ENCODE data around the gene PRDM15. TPM values are rescaled to one million over a fixed set of nuclear protein-coding genes. Genes with fewer than 3 reads are reported as not detected.
A peak's percentile ranks its signal among the peaks of the same experiment; 100 is the strongest.

Gene PRDM15, protein sequence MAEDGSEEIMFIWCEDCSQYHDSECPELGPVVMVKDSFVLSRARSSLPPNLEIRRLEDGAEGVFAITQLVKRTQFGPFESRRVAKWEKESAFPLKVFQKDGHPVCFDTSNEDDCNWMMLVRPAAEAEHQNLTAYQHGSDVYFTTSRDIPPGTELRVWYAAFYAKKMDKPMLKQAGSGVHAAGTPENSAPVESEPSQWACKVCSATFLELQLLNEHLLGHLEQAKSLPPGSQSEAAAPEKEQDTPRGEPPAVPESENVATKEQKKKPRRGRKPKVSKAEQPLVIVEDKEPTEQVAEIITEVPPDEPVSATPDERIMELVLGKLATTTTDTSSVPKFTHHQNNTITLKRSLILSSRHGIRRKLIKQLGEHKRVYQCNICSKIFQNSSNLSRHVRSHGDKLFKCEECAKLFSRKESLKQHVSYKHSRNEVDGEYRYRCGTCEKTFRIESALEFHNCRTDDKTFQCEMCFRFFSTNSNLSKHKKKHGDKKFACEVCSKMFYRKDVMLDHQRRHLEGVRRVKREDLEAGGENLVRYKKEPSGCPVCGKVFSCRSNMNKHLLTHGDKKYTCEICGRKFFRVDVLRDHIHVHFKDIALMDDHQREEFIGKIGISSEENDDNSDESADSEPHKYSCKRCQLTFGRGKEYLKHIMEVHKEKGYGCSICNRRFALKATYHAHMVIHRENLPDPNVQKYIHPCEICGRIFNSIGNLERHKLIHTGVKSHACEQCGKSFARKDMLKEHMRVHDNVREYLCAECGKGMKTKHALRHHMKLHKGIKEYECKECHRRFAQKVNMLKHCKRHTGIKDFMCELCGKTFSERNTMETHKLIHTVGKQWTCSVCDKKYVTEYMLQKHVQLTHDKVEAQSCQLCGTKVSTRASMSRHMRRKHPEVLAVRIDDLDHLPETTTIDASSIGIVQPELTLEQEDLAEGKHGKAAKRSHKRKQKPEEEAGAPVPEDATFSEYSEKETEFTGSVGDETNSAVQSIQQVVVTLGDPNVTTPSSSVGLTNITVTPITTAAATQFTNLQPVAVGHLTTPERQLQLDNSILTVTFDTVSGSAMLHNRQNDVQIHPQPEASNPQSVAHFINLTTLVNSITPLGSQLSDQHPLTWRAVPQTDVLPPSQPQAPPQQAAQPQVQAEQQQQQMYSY
- 1 to 10 TPM in 2 of 3 donors, not detected in 1; 1.3 to 3.5 TPM for polyA plus RNA-seq

DNA sequence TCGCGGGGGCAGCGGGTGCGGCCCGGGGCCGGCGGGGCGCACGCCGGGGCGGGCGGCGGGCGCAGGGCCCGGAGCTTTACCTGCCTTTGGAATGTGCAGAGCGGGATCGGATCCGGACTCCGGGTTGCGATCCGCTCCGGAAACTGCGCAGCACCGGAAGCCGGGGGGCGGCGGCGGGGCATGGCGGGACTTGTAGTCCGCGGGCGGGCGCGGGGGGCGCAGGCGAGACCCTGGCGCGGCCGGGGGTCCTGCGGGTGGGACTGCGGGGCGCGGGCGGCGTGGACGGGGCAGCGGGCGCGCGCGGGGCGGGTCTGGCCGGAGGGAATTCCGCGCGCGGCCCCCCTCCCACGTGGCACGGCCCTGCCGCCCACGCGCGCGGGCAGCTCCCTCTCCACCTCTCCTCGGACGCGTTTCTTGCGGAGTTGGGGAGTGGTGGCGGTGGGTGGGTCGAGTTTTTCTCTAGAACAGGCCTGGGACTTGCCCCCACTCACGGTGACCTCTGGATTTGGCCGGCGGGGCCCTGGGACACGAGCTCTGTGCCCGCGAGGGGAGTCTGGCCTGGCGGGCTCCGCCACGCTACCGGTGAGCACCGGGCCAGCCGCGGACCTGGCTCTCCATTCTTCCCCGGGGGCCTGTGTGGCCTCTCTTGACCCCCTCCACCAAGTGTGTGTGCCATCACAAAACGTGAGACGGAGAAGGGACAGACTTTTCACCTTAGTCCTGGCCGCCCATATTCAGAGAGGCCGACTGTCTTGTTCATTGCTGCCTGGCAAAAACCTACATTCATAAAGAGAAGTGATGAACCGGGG, at the start of gene PRDM15:
Gene PRDM15, minus strand, starts transcription at position 155 of the 809 bp plus-strand sequence. CDS start 18,981 bp downstream, outside the sequence.
- H3K36me3 Mint-ChIP-seq = no peaks in the 10 kb centered on the region
- peak within 1 kb of the TSS; percentile 88 to 91 (median 90) for H3K4me3 Mint-ChIP-seq
- no peaks in the 10 kb centered on the region for H3K9me3 Mint-ChIP-seq
- peaks cover 18 to 40% of the 10 kb centered on the region in 2 donors for H3K4me1 Mint-ChIP-seq
- peak within 1 kb of the TSS; percentile 83 to 95 (median 90) for H3K27ac Mint-ChIP-seq
- peaks cover 0 to 8% (median 5%) of the 10 kb centered on the region in 3 donors for H3K27me3 Mint-ChIP-seq (ENCODE audit: low read depth in 3 of 3)
- peak; percentile 73 to 77 (median 76) for DNase-seq

GRCh38 chr21:41928621-41929220, 49.6 kb upstream of the PRDM15 start:
- H3K4me1 Mint-ChIP-seq = peaks cover 49 to 71% of the 10 kb centered on the region in 2 donors
- H3K36me3 Mint-ChIP-seq = peaks cover 0 to 3% (median 0%) of the 10 kb centered on the region in 3 donors
- peaks cover 0 to 12% (median 8%) of the 10 kb centered on the region in 3 donors for H3K27me3 Mint-ChIP-seq (ENCODE audit: low read depth in 3 of 3)
- peak; percentile 37 to 63 (median 51) for DNase-seq
- peak overlapping the region; percentile 43 to 97 (median 82) for H3K27ac Mint-ChIP-seq
- no peaks in the 10 kb centered on the region for H3K9me3 Mint-ChIP-seq
- peak overlapping the region; percentile 47 to 66 (median 60) for H3K4me3 Mint-ChIP-seq

DNA sequence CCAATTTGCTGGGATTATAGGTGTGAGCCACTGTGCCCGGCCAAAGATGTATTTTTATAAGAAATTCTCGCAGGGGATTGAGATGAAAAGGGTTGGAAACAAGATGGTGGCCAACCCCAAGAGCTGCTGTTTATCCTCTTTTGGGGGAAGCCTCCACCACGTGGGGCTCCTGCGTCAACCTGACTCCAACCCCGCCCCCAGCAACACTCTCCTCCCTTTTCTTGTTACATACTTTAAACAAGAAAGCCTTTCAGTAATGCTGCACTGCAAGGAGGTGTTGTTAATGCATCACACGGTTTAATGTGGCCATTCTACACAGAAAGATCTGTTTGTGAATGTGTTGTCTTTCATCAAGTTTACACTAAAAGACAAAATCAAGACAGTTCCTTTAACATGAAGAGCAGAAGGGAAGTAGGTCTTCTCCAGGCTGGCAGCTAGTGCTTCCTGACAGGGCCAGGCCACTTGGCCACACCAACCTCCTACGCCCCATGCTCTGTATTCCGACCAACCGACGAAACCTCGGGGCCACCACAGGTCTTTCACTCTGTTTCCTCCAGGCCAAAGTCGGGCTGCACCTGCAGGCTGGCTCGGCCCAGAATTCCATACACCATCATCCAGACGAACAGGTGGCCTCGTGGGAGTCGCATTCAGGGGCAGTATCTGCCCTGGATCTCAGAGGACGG, 48.7 kb upstream of the PRDM15 start:
- peaks cover 46 to 69% of the 10 kb centered on the region in 2 donors for H3K4me1 Mint-ChIP-seq
- H3K27ac Mint-ChIP-seq = peak overlapping the region; percentile 30 to 99 (median 92)
- peak overlapping the region; percentile 46 to 66 (median 60) for H3K4me3 Mint-ChIP-seq
- H3K27me3 Mint-ChIP-seq (ENCODE audit: low read depth in 3 of 3) = peaks cover 0 to 6% (median 4%) of the 10 kb centered on the region in 3 donors
- peak; percentile 18 to 30 (median 23) for DNase-seq
- peaks cover 0 to 4% (median 0%) of the 10 kb centered on the region in 3 donors for H3K36me3 Mint-ChIP-seq
- no peaks in the 10 kb centered on the region for H3K9me3 Mint-ChIP-seq

GRCh38 chr21:41926807-41927171, 47.6 kb upstream of the PRDM15 start:
- DNase-seq = peak in 1 of 3 donors; percentile 17
- H3K27me3 Mint-ChIP-seq (ENCODE audit: low read depth in 3 of 3) = peaks cover 0 to 2% (median 0%) of the 10 kb centered on the region in 3 donors
- peak overlapping the region; percentile 91 to 99 (median 94) for H3K4me3 Mint-ChIP-seq
- no peaks in the 10 kb centered on the region for H3K9me3 Mint-ChIP-seq
- peak overlapping the region; percentile 95 to 100 (median 98) for H3K27ac Mint-ChIP-seq
- H3K36me3 Mint-ChIP-seq = peaks cover 0 to 4% (median 0%) of the 10 kb centered on the region in 3 donors
- H3K4me1 Mint-ChIP-seq = peaks cover 44 to 62% of the 10 kb centered on the region in 2 donors

GRCh38 chr21:41926117-41926806, 47.1 kb upstream of the PRDM15 start:
- Mint-ChIP-seq H3K9me3 (no peaks in the 10 kb centered on the region), H3K27ac (peak overlapping the region; percentile 95 to 100 (median 98)), H3K4me1 (peaks cover 44 to 62% of the 10 kb centered on the region in 2 donors), H3K27me3 (ENCODE audit: low read depth in 3 of 3) (peaks cover 0 to 2% (median 0%) of the 10 kb centered on the region in 3 donors), H3K4me3 (peak overlapping the region; percentile 91 to 99 (median 94)), H3K36me3 (peaks cover 0 to 8% (median 0%) of the 10 kb centered on the region in 3 donors)
- peak; percentile 50 to 65 (median 63) for DNase-seq

- H3K27me3 Mint-ChIP-seq (ENCODE audit: low read depth in 3 of 3) = peaks cover 0 to 2% (median 0%) of the 10 kb centered on the region in 3 donors
- H3K36me3 Mint-ChIP-seq = peaks cover 0 to 10% (median 0%) of the 10 kb centered on the region in 3 donors
- no peaks in the 10 kb centered on the region for H3K9me3 Mint-ChIP-seq
- H3K4me3 Mint-ChIP-seq = peak overlapping the region; percentile 91 to 99 (median 94)
- no peak for DNase-seq
- H3K27ac Mint-ChIP-seq = peak overlapping the region; percentile 95 to 100 (median 98)
- peaks cover 44 to 62% of the 10 kb centered on the region in 2 donors for H3K4me1 Mint-ChIP-seq
Observed at GRCh38 chr21:41925767-41926116, 46.6 kb upstream of the PRDM15 start.

GRCh38 chr21:41924368-41924754, 45.2 kb upstream of the PRDM15 start:
- Mint-ChIP-seq H3K27me3 (ENCODE audit: low read depth in 3 of 3) (peaks cover 0 to 2% (median 0%) of the 10 kb centered on the region in 3 donors), H3K4me3 (peak overlapping the region in 2 of 5 donors; percentile 28 to 32), H3K27ac (peak overlapping the region in 1 of 6 donors; percentile 40), H3K36me3 (peaks cover 0 to 13% (median 0%) of the 10 kb centered on the region in 3 donors), H3K9me3 (no peaks in the 10 kb centered on the region), H3K4me1 (peaks cover 44 to 60% of the 10 kb centered on the region in 2 donors)
- no peak for DNase-seq

DNA sequence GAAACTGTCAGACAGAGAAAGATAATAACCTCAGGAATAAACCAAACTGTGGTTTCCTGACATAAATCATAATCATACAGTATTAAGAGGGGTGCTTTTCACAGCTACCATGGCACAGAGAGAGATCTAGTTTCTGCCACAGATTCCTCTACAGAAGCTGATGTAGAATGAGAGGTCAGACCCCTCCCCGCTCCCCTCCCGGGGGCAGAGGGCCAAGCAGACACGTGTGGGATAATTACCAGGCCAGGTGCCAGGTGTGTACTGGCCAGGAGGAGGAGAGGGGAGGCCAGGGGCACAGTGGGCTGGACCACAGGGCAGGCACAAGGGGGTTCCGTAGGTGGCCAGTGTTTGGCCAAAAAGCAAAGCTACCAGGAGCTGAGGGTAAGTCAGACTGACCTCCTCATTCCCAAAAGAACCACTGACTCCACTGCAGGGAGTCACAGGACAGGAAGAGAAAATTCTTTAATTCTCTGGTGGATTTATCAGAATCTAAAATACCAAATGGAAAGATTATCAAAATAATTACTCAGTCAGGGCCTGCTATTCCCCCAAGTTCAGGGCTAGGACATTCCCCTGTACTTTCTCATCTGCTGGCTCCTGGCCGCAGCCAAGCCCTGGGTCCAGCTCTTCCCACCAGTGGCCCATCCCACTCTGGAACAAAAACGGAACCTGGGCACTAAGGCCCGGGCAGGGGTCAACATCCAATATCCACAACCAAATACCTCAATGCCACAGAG, 44.7 kb upstream of the PRDM15 start:
- Mint-ChIP-seq H3K27ac (peak overlapping the region in 3 of 6 donors; percentile 3 to 56 (median 12)), H3K4me1 (peaks cover 43 to 54% of the 10 kb centered on the region in 2 donors), H3K36me3 (peaks cover 2 to 15% (median 4%) of the 10 kb centered on the region in 3 donors), H3K9me3 (no peaks in the 10 kb centered on the region), H3K4me3 (peak overlapping the region in 3 of 5 donors; percentile 10 to 35 (median 32)), H3K27me3 (ENCODE audit: low read depth in 3 of 3) (peaks cover 0 to 2% (median 0%) of the 10 kb centered on the region in 3 donors)
- no peak for DNase-seq

GRCh38 chr21:41923186-41923585, 44.0 kb upstream of the PRDM15 start:
- Mint-ChIP-seq H3K4me3 (peak overlapping the region in 2 of 5 donors; percentile 23 to 35), H3K27me3 (ENCODE audit: low read depth in 3 of 3) (peaks cover 0 to 2% (median 0%) of the 10 kb centered on the region in 3 donors), H3K9me3 (no peaks in the 10 kb centered on the region), H3K27ac (peak overlapping the region in 2 of 6 donors; percentile 3 to 56), H3K36me3 (peaks cover 4 to 18% (median 5%) of the 10 kb centered on the region in 3 donors), H3K4me1 (peaks cover 37 to 48% of the 10 kb centered on the region in 2 donors)
- no peak for DNase-seq

GRCh38 chr21:41921021-41921420, 41.9 kb upstream of the PRDM15 start:
- Mint-ChIP-seq H3K36me3 (peaks cover 16 to 36% (median 17%) of the 10 kb centered on the region in 3 donors), H3K27ac (no peak overlapping the region), H3K4me3 (no peak overlapping the region), H3K4me1 (peaks cover 19 to 30% of the 10 kb centered on the region in 2 donors), H3K27me3 (ENCODE audit: low read depth in 3 of 3) (peaks cover 0 to 2% (median 0%) of the 10 kb centered on the region in 3 donors), H3K9me3 (no peaks in the 10 kb centered on the region)
- DNase-seq = no peak
